A549 treated with ZK216348 at 1 μM for 4 hours (cell line): Measurements from ENCODE around the gene SIK1. TPM values are rescaled to one million over a fixed set of nuclear protein-coding genes. Genes with fewer than 3 reads are reported as not detected.

Experiments
- total RNA-seq: library from RNA; stranded (reverse); fragments of 200-300 nt; extraction: Qiagen RNA extraction; gene quantifications from 5 replicates; pipeline ENCODE4 v1.2.3, GENCODE V29; 2022; ENCODE audit warnings: low read depth

The SIK1 gene
- 10.1 to 28.3 TPM (median 17.2 TPM) in 5 replicates for total RNA-seq

GRCh38 chr21:43426404-43427241, at the start of gene SIK1:
TSS of gene SIK1 (minus strand) at chr21:43427131. CDS start at chr21:43426178, 953 bp downstream.

Other genes with a start within 250 kb of the SIK1 start
- 1.5 to 2.5 TPM (median 2.1 TPM) in 5 replicates for gene HSF2BP, start 232.4 kb upstream of the SIK1 start, total RNA-seq
- 31.7 to 40.1 TPM (median 36.1 TPM) in 5 replicates for gene RRP1B, start 232.4 kb upstream of the SIK1 start, total RNA-seq